CD4-positive, alpha-beta T cell treated with Interferon gamma for 1 hour (primary cell): ENCODE data around the gene MTG1.

Experiments used
- DNase-seq: peaks from one replicate; pipeline ENCODE4 v3.0.0-alpha.2; 2020

Gene MTG1

GRCh38 chr10:133394064-133394663 lies at the start of gene MTG1:
TSS of gene MTG1 (plus strand) at chr10:133394157. CDS start at chr10:133394221, 64 bp downstream.
- DNase-seq = peak; percentile 91

- DNase-seq = no peak
These were observed 49.7 kb upstream of the MTG1 start for GRCh38 chr10:133344236-133344635.

DNA sequence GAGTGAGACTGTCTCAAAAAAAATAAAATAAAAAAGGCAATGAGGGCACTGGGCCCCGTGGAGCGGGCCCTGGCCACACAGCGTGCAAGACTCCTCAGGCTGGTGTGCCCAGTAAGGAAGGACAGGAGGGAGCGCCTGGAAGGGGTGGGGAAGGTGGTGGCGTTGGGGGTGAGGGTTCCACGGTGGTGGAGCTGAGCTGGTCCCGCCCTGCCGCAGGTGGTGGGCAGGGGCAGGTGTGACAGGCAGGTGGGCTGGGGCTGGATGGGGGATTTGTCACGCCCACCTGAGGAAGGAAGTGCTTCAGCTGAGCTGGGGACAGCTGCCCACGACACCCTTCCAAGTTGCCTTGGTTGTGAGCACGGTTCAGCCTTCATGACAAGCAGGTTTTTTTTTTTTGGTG lies 47.5 kb upstream of the MTG1 start:
- no peak for DNase-seq

- no peak for DNase-seq
These were observed 46.0 kb upstream of the MTG1 start for GRCh38 chr10:133347710-133348517.

GRCh38 chr10:133349160-133349568 lies 44.8 kb upstream of the MTG1 start:
- DNase-seq = no peak

- DNase-seq = no peak
These were observed 44.4 kb upstream of the MTG1 start for GRCh38 chr10:133349577-133350011.

DNA sequence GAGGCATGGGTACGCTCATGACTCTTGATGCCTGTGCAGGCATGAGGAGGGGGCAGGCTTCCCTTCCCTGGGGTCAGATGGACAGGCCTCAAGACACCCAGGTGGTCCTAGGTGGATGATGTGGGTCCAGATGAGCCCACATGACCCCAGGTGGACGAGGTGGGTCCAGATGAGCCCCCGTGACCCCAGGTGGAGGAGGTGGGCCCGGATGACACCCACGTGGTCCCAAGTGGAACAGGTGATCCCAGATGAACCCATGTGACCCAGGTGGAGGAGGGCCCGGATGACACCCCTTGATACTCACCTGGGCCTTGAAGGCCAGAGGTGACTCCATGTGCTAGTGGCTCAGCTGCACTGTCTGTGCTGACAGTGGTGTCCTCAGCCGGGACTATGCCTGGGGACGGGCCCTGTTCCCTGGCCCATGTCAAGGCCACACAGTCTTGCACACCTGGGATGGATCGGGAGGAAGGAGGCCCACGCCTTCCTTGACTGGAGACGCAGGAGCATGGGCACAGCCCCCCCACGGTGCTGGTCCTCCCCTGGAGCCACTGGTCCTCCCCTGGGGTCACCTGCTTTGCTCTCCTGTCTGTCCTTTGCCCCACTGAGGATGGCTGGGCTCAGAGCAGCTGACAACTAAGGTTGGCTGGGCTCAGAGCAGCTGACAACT lies 43.5 kb upstream of the MTG1 start:
- no peak for DNase-seq

DNA sequence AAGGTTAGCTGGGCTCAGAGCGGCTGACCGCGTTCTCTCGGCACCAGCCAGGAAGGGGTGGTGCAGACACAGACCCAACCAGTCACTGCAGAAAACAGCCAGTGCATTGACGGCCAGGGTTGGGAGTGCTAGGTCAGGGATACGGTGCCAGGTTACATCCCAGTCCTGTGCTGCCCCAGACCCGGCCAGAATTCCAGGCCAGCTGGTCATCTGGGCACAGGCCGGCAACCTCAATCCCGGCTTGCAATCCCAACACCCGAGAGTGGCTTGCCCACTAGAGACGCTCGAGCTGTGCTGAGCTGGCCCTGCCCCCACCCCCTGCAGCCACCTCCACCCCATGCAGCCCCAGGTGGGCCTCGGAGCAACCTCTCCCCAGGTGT lies 43.0 kb upstream of the MTG1 start:
- no peak for DNase-seq

- no peak for DNase-seq
These were observed 42.3 kb upstream of the MTG1 start for GRCh38 chr10:133351408-133352318.

GRCh38 chr10:133353202-133353959 lies 40.6 kb upstream of the MTG1 start:
- DNase-seq = no peak

DNA sequence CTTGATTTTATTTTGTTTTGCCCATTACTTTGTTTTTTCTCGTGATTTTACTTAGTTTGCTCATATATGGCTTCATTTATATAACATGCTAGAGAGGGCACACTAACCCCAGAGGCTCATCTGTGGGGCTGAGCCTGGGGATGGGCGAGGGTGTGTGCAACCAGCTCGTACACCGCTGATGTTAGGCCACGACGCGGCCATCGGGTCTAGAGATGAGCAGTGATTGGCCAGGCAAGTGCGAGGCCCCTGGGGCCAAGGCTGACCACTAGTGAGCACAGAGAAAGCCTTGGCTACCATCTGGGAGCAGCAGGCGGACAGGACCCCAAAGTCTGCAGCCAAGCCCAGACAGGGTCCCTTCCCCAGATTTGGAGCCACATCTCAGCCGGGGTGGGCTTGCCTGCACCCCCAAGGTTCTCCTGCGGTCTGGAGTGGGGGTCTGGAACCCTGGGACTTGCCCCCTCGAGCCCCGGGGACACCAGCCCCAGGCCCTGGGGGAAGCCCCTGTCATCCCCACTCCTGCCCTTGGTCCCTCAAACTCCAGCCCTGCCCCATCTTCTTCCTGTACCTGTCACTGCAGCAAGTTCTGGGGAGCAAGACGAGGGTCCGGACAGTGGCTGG lies 39.9 kb upstream of the MTG1 start:
- no peak for DNase-seq

DNA sequence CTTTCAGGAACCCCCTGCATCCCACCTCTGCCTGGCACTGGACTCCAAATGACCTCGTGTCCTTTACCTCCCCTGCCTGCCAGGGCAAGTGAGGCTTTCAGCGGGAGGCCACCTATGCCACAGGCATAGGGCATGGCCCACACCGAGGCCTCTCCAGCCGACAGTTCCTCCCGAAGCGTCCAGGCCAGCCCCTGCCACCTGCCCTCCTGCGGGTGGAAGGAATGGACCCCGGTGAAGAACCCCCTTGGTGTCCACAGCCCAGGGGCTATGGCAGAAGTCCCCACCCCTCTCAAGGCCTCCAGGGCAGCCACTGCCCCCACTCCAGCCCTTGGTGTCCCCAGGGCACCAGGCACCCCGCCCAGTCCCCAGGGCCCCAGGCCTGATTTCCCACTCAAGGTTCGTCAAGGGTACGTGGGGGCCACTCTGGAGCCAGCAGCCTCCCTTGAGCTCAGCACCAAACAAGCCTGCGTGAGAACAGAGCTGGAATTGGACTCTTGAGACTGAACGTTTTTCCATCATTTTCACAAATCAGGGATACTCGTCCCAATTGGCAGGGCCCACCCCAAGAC lies 39.2 kb upstream of the MTG1 start:
- DNase-seq = no peak

- no peak for DNase-seq
These were observed 38.7 kb upstream of the MTG1 start for GRCh38 chr10:133355266-133355665.

DNA sequence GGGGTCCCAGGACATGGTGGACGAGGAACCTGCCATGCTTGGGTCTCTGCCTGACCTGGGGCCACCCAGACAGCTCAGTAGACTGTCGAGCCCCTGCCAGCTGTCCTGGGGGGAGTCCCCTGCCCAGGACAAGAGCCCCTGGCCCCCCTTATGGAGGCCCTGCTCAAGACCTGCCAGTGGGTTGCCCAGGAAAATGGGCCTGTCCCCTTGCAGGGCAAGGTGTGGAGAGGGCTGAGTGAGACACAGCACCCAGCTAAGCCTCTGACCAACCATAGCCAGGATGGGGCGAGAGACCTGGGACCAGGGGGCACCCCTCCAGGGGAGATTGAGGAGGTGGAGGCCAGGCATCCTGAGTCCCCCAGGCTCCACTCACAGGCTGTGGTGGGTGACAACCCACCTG lies 38.0 kb upstream of the MTG1 start:
- DNase-seq = no peak

DNA sequence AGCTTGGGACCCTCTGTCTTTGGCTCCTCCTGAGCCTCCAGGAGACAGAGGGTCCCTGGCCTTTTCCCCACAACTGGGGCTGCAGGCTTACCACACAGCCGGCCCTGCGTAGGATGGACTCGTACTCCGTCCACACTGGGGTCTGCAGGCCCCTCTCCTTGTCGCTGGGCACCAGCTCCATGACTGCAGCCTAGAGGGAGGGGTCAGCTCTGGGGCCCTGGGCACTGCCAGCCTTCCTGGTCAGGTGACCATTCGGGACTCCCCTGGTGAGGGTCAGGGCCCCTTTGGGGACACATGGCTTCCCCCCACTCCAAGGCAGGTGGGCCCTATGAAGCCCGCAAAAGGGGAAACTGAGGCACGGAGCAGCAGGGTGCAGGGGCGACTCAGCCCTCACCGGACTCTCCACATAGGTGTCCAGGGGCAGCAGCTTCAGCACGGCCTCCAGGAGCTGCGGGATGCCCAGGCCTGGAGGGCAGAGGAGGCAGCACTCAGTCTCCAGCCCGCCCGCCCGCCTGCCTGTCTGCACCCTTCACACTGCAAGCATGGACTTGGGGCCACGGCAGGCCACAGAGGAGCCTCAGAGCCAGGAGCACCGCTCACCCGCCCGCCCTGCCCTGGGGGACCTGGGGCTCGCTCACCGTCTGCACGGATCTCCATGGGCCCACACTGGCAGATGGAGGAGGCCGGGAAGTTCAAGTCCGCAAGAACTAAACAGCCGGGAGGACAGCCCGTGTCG lies 37.2 kb upstream of the MTG1 start:
- DNase-seq = no peak

DNA sequence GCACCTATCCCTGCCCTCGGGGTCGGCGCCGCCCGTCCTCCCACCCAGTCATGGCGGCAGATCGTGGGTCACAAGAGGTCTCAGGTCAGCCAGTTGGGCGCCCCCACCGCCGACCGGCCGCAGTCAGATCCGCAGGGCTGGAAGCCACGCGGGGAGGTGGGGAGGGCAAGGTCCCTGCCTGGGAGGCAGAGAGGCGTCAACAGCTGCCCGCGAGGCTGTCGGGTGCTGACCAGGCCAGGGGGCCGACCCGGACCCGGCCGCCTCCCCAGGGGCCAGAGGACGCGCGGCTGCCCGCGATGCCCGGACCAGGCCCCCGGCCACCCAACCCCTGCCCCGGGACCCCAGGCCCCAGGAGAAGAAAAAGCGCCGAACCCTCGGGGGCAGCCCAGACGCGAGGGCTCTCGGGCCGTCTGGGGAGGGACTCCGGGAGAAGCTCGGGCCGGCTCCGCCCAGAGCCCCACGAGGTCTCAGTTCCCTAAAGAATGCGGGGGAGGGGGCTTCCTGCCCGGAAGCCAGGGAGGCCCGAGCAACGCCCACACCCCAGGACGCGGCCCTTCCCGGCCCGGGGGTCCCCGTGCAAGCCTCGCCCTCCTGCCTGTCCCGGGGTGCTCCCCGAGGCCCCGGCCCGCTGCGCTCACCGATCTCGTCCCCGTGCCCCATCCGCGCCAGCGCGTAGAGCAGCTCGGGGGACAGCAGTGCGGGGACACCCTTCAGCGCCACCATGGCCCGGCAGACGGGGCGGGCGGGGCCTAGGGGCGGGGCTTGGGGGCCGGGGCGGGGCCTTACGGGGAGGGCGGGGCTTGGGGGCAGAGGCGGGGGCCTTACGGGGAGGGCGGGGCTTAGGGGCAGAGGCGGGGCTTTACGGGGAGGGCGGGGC lies 36.4 kb upstream of the MTG1 start, which contains the start of gene FUOM:
Gene FUOM, minus strand, starts transcription at position 735 of the 877 bp plus-strand sequence. Its CDS starts 12 bp downstream, at position 723.
- peak; percentile 79 for DNase-seq

GRCh38 chr10:133358162-133358924 lies 35.6 kb upstream of the MTG1 start:
- no peak for DNase-seq

- no peak for DNase-seq
These were observed 35.0 kb upstream of the MTG1 start for GRCh38 chr10:133358925-133359310.

DNA sequence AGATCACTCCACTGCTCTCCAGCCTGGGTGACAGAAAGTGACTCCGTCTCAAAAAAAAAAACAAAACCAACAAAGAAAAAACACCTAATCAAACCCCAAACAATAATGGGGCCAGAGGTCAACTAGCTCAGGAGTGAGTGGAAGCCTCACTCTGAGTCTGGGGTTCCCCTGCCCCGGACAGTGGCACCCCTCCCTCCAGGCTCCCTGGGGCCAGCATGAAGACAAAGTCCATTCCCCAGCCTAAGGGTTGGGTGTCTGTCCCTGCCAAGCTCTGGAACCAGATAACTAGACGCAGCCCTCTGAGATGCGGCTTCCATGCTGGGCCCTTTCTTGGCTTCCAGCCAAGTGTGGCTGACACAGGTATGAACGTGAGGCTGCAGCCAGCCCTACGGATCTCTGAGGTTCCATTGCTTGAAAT lies 34.4 kb upstream of the MTG1 start:
- no peak for DNase-seq
